GM19397 (cell line): ENCODE results near the gene KRTAP4-9.
"Not testable (repeated sequence)": the region's sequence is repeated elsewhere in the genome, so short reads cannot be mapped to it uniquely, and the experiment has no call there.

Experiments
- ATAC-seq: cut with Tn5 transposase; IDR thresholded peaks from one replicate; pipeline ENCODE4 v1.9.1; 2021; ENCODE audit warnings: mild to moderate bottlenecking, moderate library complexity; ENCODE audit not compliant: unreplicated experiment

Gene KRTAP4-9

DNA sequence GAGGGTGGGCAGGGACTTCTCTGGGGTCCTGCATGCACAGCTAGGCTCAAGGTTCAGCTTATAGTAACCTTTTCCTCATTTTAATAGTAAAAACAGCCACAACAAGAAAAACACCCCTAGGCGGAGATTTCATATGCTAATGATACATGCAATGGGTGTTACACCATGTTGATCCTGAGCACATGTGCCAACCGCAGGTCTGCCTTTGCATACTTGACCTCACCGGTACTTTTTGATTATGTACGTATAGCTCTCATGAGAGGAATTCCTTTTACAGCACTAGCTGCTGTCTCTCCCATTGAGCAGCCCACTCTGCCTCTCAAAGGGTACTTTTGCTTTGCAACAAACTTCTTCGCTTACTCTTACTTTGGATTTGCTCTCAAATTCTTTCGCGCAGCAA, 9.1 kb upstream of the KRTAP4-9 start:
- no peak for ATAC-seq

DNA sequence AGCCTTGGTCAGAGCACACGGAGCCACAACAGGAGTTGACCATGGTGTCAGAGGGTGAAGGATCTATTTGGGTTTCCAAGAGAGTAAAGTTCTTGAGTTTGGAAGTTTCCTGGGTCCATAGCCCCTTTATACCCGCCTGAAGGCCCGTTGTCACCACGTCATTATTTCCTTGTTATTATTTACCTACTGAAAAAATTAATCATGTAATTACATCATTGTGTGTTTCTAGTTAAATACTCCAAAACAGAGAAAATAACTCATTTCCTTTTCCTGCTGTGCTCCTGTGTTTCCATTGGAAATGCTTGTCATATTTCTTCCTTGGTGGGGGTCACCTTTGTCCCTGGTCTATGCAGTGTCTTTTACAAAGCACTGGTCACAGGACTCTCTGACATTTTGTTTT, 7.1 kb upstream of the KRTAP4-9 start, which contains the start of gene KRTAP4-8:
Gene KRTAP4-8 (minus strand): TSS at position 101 of the 400 bp plus-strand sequence. CDS start 58 bp downstream, at position 43.
- no peak for ATAC-seq

DNA sequence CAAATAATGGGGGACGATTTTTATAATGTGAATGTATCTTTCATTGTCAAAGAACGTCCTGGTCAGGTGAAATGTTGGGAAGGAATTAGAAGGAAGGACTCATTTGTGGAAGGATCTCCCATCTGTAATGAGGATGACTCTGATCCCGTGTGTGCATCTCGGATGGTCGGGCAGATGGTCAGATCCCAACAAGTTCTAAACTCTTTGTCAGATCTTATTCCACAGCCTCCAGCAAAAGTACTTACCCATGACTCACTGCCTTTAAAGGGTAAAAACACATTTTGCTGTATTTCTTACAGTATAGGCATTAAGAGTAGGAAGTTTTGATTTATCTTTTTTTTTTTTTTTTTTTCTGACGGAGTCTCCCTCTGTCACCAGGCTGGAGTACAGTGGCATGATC, 6.7 kb upstream of the KRTAP4-9 start:
- no peak for ATAC-seq

DNA sequence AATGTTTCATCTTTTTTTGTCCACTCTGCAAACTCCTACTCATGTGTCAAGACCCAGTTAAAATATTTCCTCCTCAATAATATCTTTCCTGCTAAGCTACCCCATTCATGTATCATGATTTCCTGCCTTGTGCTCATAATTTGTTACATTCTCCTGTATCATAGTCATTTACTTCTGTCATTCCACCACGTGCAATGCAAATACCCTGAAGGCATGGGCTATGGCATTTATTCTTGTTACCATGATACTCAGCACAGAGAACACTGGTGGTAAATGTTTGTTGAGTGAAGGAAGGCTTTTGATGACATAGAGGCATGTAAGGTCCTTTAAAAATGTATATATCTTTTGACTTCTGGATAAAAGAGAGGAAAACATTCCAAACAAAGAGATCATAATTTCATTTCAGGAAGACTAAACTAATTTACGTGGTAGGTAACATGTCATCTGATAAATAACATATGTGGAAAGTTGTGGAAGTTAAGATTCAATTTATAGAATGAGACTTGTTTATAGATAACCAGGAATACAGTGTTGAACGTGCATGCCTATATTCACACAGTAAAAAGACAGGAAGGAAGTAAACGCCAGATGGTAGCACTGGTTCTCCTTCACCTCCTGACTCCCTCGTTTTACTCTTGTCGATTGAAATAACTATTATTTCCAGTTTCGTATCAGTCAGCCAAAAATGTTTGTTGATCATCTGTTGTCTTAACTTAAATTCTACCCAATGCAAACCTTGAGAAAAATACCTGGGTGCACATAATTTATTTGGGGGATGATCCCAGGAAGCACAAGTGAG, 5.3 kb upstream of the KRTAP4-9 start:
- ATAC-seq, result not testable (repeated sequence)

DNA sequence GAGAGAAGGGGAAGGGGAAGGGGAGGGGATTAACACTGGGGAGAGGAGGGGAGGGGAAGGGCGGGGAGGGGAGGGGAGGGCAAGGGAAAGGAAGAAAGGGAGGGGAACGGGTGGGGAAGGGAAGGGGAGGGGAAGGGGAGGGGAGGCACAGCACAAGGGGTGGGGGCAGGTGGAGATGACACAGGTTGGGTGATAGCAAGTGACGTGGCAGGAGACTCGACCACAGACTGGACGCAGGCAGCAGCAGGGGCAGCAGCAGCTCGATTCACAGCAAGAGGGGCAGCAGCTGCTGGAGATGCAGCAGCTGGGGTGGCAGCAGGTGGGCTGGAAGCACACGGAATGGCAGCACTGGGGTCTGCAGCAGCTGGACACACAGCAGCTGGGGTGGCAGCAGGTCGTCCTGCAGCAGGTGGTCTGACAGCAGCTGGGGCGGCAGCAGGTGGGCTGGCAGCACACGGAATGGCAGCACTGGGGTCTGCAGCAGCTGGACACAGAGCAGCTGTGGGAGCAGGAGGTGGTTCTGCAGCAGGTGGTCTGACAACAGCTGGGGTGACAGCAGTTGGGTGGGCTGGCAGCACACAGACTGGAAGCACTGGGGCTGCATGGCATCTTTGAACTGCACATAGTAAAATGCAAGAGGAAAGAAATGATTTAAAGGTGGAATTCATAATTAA, 3.5 kb upstream of the KRTAP4-9 start, which contains the start of gene KRTAP4-16:
Gene KRTAP4-16 (minus strand): TSS at position 624 of the 674 bp plus-strand sequence. CDS start 0 bp downstream, at position 624.
- ATAC-seq, result no peak

DNA sequence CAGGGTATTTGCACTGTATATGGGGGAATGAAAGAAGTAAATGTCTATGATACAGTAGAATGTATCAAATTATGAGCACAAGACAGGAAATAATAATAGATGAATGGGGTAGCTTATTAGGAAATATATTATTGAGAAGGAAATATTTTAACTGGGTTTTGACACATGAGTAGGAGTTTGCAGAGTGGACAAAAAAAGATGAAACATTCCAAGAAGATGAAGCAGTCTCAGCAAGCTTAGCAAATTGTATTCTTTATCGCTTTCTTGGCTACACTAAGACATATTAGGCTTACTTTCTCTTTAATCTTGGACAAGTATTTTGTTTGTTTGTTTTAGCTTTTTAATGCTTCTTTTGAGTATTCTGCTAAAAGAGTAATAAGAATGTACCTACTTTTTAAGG, 1.3 kb upstream of the KRTAP4-9 start:
- ATAC-seq, result no peak

DNA sequence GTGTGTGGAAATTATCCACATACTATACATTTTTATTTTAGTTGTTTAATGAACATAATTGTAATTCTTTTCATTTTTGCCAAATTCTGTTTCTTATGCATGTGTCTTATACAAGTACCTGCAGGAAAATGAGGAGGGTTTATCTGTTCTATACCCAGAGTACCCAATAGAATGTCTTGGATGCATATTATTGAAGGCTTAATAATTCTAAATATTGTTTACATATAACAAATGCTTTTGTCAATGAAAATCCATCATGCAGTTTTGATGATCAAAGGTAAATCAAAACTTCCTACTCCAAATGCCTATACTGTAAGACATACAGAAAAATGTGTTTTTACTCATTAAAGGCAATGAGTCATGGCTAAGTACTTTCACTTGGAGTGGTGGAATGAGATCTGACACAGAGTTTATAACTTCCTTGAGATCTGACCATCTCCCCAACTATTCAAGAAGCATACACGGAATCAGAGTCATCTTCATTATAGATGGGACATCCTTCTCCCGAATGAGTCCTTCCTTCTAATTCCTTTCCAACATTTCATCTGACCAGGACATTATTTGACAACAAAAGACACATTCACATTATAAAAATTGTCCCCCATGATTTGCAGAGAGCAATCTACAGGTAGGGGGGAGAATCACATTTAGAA, 677 bp upstream of the KRTAP4-9 start:
- ATAC-seq, result not testable (repeated sequence)

DNA sequence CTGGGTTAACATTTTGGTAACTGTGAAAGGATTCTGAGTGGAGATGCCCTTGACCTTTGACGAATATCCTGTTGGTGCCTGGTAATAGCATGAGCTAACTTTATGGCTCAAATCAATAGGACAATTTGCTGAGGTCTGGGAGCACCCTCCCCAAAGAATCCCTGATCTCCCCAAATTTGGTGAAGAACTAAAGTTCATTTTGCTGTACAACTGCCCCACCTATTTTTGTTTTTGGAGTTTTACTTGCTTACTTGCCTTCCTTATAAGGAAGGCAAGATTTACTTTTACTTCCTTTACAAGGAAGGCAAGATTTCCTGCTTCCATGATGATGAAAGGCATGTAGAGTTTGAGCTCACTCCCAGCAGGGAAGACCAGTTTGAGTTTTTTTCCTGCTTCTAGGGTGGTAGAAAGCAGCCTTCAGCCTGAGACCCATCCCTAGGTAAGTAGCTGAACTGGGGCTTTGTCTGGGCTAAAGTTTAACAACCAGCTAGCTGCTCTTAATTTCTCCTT, 2.8 kb downstream of the KRTAP4-9 start:
- no peak for ATAC-seq

DNA sequence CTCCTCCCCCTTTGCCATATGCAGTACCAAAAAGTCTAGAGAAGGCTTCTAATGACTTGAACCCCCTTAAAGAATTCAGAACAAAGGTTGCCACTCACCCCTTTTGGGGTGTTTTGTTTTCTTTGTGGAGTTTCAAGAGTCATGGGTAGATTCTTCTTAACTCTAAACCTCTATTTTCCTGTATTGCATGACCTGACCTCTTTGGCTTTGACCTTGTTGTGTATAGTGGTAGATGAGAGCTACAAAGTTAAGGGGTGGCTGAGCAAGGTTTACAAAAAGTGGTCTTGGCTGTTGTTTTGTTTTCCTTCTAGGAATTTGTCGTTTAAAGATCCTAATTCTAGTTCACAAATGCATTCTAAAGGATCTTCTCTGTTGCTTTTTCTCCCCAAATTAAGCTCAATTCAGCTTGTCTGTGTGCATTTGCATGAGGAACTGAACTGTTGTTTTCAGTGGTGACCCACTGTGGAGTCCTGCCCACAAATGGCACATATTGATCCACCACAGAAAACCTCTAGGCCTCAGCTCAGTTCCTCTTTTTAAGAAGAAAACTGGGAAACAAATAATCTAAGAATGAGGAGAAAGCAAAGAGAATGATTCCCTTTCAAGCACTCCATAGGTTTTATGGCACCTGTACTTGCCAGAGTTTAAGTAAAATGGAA, 3.7 kb downstream of the KRTAP4-9 start:
- not testable (repeated sequence) for ATAC-seq

DNA sequence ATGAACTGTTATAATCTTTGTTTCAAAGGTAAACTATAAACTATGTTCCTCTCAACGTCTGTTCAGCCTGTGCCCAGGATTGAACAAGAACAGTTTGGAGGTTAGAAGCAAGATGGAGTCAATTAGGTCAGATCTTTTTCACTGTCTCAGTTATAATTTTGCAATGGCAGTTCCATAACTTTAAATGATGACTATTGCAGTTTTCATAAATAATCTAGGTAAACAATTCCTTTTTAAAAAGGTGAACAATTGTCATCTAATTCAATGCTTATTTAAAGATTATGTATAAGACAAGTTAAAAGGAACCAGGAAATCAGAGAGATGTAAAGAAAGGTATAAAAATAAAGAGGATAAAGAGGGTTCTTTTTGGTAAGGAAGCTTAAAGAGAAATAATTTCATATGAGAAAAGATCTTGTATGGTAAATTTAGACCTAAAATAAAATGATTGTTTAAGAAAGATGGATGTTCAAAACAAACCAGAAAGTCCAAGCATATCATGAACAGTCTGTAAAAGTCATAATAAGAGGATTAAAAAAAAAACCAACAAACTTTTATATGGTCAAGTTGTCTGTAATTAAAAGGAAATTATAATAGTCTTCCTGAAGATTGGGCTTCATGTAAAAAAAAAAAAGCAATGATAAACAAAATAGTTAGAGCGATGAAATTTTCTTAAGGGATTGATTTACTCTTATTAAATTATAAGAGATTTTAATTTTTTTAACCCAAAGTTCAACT, 6.1 kb downstream of the KRTAP4-9 start:
- ATAC-seq, result no peak

DNA sequence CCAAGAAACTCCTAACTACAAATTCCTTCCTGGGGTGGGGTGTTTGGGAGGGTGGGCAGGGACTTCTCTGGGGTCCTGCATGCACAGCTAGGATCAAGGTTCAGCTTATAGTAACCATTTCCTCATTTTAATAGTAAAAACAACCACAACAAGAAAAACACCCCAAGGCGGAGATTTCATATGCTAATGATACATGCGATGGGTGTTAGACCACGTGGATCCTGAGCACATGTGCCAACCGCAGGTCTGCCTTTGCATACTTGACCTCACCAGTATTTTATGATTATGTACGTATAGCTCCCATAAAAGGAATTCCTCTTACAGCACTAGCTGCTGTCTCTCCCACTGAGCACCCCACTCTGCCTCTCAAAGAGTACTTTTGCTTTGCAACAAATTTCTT, 11.1 kb downstream of the KRTAP4-9 start:
- ATAC-seq, result no peak

DNA sequence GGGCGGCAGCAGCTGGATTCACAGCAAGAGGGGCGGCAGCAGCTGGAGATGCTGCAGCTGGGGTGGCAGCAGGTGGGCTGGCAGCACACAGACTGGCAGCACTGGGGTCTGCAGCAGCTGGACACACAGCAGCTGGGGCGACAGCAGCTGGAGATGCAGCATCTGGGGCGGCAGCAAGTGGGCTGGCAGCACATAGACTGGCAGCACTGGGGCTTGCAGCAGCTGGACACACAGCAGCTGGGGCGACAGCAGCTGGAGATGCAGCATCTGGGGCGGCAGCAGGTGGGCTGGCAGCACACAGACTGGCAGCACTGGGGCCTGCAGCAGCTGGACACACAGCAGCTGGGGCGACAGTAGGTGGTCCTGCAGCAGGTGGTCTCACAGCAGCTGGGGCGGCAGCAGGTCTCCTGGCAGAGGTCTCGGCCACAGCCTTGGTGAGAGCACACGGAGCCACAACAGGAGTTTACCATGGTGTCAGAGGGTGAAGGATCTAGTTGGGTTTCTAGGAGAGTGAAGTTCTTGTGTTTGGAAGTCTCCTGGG, 12.7 kb downstream of the KRTAP4-9 start, which contains the start of gene KRTAP4-11:
Gene KRTAP4-11 (minus strand): TSS at position 528 of the 541 bp plus-strand sequence. CDS start 58 bp downstream, at position 470.
- not testable (repeated sequence) for ATAC-seq

DNA sequence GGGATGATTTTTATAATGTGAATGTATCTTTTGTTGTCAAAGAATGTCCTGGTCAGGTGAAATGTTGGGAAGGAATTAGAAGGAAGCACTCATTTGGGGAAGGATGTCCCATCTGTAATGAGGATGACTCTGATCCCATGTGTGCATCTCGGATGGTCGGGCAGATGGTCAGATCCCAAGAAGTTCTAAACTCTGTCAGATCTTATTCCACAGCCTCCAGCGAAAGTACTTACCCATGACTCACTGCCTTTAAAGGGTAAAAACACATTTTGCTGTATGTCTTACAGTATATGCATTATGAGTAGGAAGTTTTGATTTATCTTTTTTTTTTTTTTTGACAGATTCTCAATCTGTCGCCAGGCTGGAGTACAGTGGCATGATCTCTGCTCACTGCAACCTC, 13.5 kb downstream of the KRTAP4-9 start:
- no peak for ATAC-seq

DNA sequence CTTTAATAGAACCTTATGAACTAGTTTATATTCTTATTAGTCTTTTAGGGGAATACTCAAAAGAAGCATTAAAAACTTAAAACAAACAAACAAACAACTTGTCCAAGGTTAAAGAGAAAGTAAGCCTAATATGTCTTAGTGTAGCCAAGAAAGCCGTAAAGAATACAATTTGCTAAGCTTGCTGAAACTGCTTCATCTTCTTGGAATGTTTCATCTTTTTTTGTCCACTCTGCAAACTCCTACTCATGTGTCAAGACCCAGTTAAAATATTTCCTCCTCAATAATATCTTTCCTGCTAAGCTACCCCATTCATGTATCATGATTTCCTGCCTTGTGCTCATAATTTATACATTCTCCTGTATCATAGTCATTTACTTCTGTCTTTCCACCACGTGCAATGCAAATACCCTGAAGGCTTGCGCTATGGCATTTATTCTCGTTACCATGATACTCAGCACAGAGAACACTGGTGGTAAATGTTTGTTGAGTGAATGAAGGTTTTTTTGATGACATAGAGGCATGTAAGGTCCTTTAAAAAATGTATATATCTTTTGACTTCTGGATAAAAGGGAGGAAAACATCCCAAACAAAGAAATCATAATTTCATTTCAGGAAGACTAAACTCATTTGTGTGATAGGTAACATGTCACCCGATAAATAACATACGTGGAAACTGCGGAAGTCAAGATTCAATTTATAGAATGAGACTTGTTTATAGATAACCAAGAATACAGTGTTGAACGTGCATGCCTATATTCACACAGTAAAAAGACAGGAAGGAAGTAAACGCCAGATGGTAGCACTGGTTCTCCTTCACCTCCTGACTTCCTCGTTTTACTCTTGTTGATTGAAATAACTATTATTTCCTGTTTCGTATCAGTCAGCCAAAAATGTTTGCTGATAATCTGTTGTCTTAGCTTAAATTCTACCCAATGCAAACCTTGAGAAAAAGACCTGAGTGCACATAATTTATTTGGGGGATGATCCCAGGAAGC, 14.8 kb downstream of the KRTAP4-9 start:
- ATAC-seq, result not testable (repeated sequence)

DNA sequence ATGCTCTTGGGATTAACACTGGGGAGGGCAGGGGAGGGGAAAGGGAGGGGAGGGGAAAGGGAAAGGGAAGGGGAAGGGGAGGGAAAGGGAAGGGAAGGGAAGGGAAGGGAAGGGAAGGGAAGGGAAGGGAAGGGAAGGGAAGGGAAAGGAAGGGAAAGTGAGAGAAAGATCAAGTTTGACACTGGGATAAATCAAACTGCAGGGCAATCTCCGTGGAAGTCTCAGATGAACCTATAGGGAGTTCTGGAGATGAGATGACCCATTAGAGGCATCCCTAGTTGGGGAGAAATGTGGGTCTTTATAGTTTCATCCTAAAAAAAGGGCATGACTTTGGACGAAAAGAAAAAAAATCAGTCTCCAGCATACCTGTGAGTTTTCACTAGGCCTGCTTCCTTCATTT, 16.6 kb downstream of the KRTAP4-9 start:
- ATAC-seq, result no peak

DNA sequence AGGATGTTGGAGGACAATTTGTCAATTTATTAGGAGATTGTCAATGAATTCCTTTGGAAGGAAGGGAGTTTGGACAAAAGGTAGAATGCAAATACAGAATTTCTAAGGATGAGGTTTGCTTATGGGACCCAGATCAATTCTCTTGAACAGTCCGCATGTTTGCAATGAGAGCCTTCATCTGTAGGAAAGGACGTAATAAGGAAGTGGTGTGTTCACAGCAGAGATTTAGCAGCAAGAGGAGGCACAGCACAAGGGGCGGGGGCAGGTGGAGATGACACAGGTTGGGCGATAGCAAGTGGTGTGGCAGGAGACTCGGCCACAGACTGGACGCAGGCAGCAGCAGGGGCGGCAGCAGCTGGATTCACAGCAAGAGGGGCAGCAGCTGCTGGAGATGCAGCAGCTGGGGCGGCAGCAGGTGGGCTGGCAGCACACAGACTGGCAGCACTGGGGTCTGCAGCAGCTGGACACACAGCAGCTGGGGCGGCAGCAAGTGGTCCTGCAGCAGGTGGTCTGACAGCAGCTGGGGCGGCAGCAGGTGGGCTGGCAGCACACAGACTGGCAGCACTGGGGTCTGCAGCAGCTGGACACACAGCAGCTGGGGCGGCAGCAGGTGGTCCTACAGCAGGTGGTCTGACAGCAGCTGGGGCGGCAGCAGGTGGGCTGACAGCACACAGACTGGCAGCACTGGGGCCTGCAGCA, 18.3 kb downstream of the KRTAP4-9 start:
- ATAC-seq, result not testable (repeated sequence)

DNA sequence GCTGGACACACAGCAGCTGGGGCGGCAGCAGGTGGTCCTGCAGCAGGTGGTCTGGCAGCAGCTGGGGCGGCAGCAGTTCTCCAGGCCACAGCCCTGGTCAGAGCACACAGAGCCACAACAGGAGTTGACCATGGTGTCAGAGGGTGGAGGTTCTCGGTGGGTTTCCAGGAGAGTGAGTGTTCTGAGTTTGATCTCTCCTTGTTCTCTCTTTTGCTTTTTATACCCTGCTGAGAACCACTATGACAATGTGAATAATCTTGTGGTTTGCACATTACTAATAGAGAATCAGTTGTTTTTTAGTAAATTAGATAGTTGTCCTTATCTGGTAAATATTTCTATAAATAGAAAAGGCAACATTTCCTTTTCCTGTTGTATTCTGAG, 18.8 kb downstream of the KRTAP4-9 start, which contains the start of gene KRTAP4-12:
Gene KRTAP4-12 (minus strand): TSS at position 192 of the 381 bp plus-strand sequence. CDS start 60 bp downstream, at position 132.
- not testable (repeated sequence) for ATAC-seq

DNA sequence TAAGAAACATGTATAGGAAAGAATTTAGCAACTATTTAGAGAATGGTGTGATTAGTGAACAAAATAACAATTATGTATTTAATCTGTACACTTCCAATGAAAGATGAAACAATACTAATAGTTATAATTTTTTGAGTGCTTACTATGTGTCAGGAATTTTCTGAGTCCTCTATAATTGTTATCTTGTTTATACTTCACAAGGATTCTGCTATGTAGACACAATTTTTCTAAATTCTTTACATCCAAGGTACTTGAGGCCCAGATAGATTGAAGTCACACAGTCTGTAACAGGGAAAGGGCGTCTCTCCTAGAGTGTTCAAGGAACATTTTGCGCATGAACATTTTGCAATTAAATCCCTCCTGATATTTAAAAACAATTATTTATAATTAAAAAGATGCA, 19.9 kb downstream of the KRTAP4-9 start:
- ATAC-seq, result no peak
